GM18502 (cell line): Measurements from ENCODE around the gene TLE4.
"Not testable (repeated sequence)": the region's sequence is repeated elsewhere in the genome, so short reads cannot be mapped to it uniquely, and the experiment has no call there.

Experiments used
- ATAC-seq: cut with Tn5 transposase; IDR thresholded peaks from one replicate; pipeline ENCODE4 v1.9.1; 2021; ENCODE audit warnings: mild to moderate bottlenecking; ENCODE audit not compliant: unreplicated experiment, poor library complexity

Gene TLE4

GRCh38 chr9:79598562-79599345, 27.0 kb downstream of the TLE4 start:
- no peak for ATAC-seq

GRCh38 chr9:79600466-79600865, 28.7 kb downstream of the TLE4 start:
- ATAC-seq, result no peak

- no peak for ATAC-seq
These were observed 31.6 kb downstream of the TLE4 start for GRCh38 chr9:79603222-79603920.

- no peak for ATAC-seq
These were observed 32.4 kb downstream of the TLE4 start for GRCh38 chr9:79604149-79604548.

GRCh38 chr9:79604921-79605562, 33.3 kb downstream of the TLE4 start:
- ATAC-seq, result no peak

- ATAC-seq, result not testable (repeated sequence)
These were observed 34.8 kb downstream of the TLE4 start for GRCh38 chr9:79606529-79606928.

GRCh38 chr9:79609468-79610018, 37.8 kb downstream of the TLE4 start:
- ATAC-seq, result no peak

GRCh38 chr9:79610019-79610631, 38.4 kb downstream of the TLE4 start:
- no peak for ATAC-seq

GRCh38 chr9:79610791-79611614, 39.2 kb downstream of the TLE4 start:
- peak; percentile 98 for ATAC-seq

- ATAC-seq, result no peak
These were observed 41.4 kb downstream of the TLE4 start for GRCh38 chr9:79613145-79613544.

- no peak for ATAC-seq
These were observed 43.3 kb downstream of the TLE4 start for GRCh38 chr9:79615038-79615437.

GRCh38 chr9:79616013-79616412, 44.2 kb downstream of the TLE4 start:
- no peak for ATAC-seq

GRCh38 chr9:79616971-79617370, 45.2 kb downstream of the TLE4 start:
- ATAC-seq, result no peak

GRCh38 chr9:79617395-79617794, 45.6 kb downstream of the TLE4 start:
- ATAC-seq, result no peak

- no peak for ATAC-seq
These were observed 48.2 kb downstream of the TLE4 start for GRCh38 chr9:79619930-79620329.

GRCh38 chr9:79621916-79622575, 50.3 kb downstream of the TLE4 start:
- no peak for ATAC-seq

- ATAC-seq, result peak; percentile 93
These were observed 52.3 kb downstream of the TLE4 start for GRCh38 chr9:79623799-79624721.

GRCh38 chr9:79629721-79630120, 58.0 kb downstream of the TLE4 start:
- ATAC-seq, result no peak
